ENCODE measurements around the gene ENPP3.
A peak's percentile ranks its signal among the peaks of the same experiment; 100 is the strongest.

ENPP3 gene

GRCh38 chr6:131652472-131652871 lies 15.4 kb downstream of the ENPP3 start:
- H3K4me1 ChIP-seq = peaks cover 6% of the 10 kb centered on the region
- in situ Hi-C loops (cut with MboI; ENCODE audit: low sequenced_read_pairs) = no loop called here
- H3K9me3 ChIP-seq = no peaks in the 10 kb centered on the region
- no peak for DNase-seq (ENCODE audit: low spot score in 2 of 2)
- 0 out of 2 replicates have a peak, but pooled peaks cover 3% of the 10 kb centered on the region for H3K27me3 ChIP-seq (ENCODE audit: low read depth)
- no peaks in the 10 kb centered on the region for H3K36me3 ChIP-seq (replicated peaks)
- H3K4me3 ChIP-seq = no peak overlapping the region

- DNase-seq (ENCODE audit: low spot score in 2 of 2) = no peak
- Histone ChIP-seq H3K4me3 (no peak overlapping the region), H3K4me1 (peaks cover 6% of the 10 kb centered on the region), H3K36me3 (replicated peaks) (no peaks in the 10 kb centered on the region), H3K9me3 (no peaks in the 10 kb centered on the region), H3K27me3 (ENCODE audit: low read depth) (no peaks in the 10 kb centered on the region)
- in situ Hi-C loops (cut with MboI; ENCODE audit: low sequenced_read_pairs) = no loop called here
Observed at GRCh38 chr6:131654326-131654725, 17.2 kb downstream of the ENPP3 start.

- Histone ChIP-seq H3K36me3 (replicated peaks) (no peaks in the 10 kb centered on the region), H3K9me3 (no peaks in the 10 kb centered on the region), H3K4me3 (no peak overlapping the region), H3K27me3 (ENCODE audit: low read depth) (no peaks in the 10 kb centered on the region), H3K4me1 (peaks cover 6% of the 10 kb centered on the region)
- in situ Hi-C loops (cut with MboI; ENCODE audit: low sequenced_read_pairs) = no loop called here
- DNase-seq (ENCODE audit: low spot score in 2 of 2) = no peak
Observed at GRCh38 chr6:131655387-131655786, 18.3 kb downstream of the ENPP3 start.

- H3K27me3 ChIP-seq (ENCODE audit: low read depth) = no peaks in the 10 kb centered on the region
- in situ Hi-C loops (cut with MboI; ENCODE audit: low sequenced_read_pairs) = no loop called here
Observed at GRCh38 chr6:131655951-131656350, 18.8 kb downstream of the ENPP3 start.

DNA sequence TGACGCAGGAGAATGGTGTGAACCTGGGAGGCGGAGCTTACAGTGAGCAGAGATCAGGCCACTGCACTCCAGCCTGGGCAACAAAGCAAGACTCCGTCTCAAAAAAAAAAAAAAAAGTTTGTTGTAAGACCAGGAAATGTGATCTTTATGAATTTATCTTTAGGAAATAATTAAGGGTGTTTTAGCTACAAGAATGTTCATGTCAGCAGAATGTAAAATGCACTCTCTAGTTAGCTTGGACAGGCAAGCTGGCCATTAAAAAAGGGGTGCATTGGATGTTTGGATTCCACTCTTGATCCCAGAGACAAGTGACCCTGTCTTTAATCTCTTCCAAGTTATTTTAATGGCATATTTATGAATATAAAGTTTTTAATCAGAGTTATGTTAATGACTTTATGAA lies 19.6 kb downstream of the ENPP3 start:
- no peaks in the 10 kb centered on the region for H3K36me3 ChIP-seq (replicated peaks)
- in situ Hi-C loops (cut with MboI; ENCODE audit: low sequenced_read_pairs) = no loop called here
- H3K4me3 ChIP-seq = no peak overlapping the region
- H3K27me3 ChIP-seq (ENCODE audit: low read depth) = no peaks in the 10 kb centered on the region
- no peaks in the 10 kb centered on the region for H3K9me3 ChIP-seq
- H3K4me1 ChIP-seq = peaks cover 4% of the 10 kb centered on the region
- no peak for DNase-seq (ENCODE audit: low spot score in 2 of 2)

More at GRCh38 chr6:131655951-131656350, 18.8 kb downstream of the ENPP3 start:
- DNase-seq (ENCODE audit: low spot score in 2 of 2) = no peak
- Histone ChIP-seq H3K36me3 (replicated peaks) (no peaks in the 10 kb centered on the region), H3K9me3 (no peaks in the 10 kb centered on the region), H3K4me1 (peaks cover 6% of the 10 kb centered on the region), H3K4me3 (no peak overlapping the region)

DNA sequence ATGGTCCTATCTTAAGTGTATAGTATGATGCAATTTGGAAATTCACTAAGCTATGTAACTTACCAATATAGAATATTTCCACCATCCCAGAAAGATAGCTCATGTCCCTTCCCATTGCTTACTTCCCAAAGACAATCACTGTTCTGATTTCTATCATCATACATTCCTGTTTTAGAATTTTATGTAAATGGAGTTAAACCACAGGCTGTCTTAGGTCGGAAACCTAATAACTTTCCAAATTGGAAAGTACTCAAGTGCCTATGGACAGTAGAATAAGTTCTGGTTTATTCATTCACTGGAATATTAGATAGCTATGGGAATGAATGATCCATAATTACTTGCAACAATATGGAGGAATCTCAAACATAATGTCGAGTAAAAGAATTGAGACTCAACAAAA lies 20.1 kb downstream of the ENPP3 start:
- no peak for DNase-seq (ENCODE audit: low spot score in 2 of 2)
- in situ Hi-C loops (cut with MboI; ENCODE audit: low sequenced_read_pairs) = no loop called here
- H3K36me3 ChIP-seq (replicated peaks) = no peaks in the 10 kb centered on the region

DNA sequence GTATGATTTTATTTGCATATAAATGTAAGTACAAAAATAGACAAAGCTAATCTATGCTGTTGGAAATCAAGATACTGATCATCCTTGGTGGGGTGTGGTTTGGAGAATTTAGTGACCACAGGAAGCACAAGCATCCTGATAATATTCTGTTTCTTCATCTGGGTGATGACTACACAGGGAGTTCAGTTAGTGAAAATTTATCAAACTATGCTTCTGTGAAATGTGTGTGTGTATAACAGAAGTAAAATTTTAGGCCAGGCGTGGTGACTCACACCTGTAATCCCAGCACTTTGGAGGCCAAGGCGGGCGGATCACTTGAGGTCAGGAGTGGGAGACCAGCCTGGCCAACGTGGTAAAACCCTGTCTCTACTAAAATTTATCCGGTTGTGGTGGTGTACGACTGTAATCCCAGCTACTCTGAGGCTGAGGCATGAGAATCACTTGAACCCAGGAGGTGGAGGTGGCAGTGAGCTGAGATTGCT lies 20.6 kb downstream of the ENPP3 start:
- Histone ChIP-seq H3K9me3 (no peaks in the 10 kb centered on the region), H3K27me3 (ENCODE audit: low read depth) (no peaks in the 10 kb centered on the region), H3K4me1 (peaks cover under 1% of the 10 kb centered on the region; the same call in 1 of the 2 replicates), H3K4me3 (no peak overlapping the region), H3K36me3 (replicated peaks) (no peaks in the 10 kb centered on the region)
- no peak for DNase-seq (ENCODE audit: low spot score in 2 of 2)
- in situ Hi-C loops (cut with MboI; ENCODE audit: low sequenced_read_pairs) = no loop called here

More for the DNA sequence above, 20.1 kb downstream of the ENPP3 start:
- Histone ChIP-seq H3K9me3 (no peaks in the 10 kb centered on the region), H3K27me3 (ENCODE audit: low read depth) (no peaks in the 10 kb centered on the region), H3K4me3 (no peak overlapping the region), H3K4me1 (peaks cover 4% of the 10 kb centered on the region)

DNA sequence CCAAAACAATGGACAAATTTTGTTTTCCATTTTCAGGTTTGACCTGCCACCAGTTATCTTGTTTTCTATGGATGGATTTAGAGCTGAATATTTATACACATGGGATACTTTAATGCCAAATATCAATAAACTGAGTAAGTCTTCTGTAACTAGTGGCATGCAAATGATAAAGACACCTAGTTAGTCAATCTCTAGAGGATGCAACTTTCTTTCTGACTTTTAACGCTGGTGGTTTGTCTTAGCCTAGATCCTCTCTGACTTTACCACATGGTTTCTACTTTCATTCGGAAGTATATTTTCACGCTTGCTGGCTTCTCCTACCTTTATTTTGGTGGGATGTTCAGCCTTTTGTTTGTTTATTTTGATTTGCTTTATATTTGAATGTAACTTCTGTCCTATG lies 21.2 kb downstream of the ENPP3 start:
- no peaks in the 10 kb centered on the region for H3K27me3 ChIP-seq (ENCODE audit: low read depth)
- in situ Hi-C loops (cut with MboI; ENCODE audit: low sequenced_read_pairs) = no loop called here
- no peaks in the 10 kb centered on the region for H3K36me3 ChIP-seq (replicated peaks)
- H3K4me1 ChIP-seq = no peaks in the 10 kb centered on the region
- H3K4me3 ChIP-seq = no peak overlapping the region
- no peak for DNase-seq (ENCODE audit: low spot score in 2 of 2)
- H3K9me3 ChIP-seq = no peaks in the 10 kb centered on the region

DNA sequence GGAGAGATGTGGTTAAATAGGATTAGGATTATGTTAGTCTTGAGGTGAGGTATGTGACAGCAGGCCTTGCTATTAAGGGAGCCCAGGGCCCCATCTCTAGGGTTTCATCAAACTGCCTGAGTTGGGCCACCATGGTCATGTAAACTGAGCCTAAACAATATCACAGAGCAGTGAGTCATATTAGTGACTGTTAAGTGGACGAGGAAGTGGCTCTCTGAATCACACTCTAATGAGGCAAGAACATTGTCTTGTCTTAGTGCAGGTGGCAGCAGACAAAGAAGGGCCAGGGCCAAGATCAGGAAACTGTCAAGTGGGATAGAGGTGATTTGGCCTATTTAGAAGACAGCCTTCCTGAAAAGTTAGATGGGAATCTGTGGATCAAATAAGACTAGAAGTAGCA lies 23.1 kb downstream of the ENPP3 start:
- H3K4me3 ChIP-seq = no peak overlapping the region
- H3K36me3 ChIP-seq (replicated peaks) = no peaks in the 10 kb centered on the region
- in situ Hi-C loops (cut with MboI; ENCODE audit: low sequenced_read_pairs) = no loop called here
- DNase-seq (ENCODE audit: low spot score in 2 of 2) = no peak
- no peaks in the 10 kb centered on the region for H3K9me3 ChIP-seq
- no peaks in the 10 kb centered on the region for H3K27me3 ChIP-seq (ENCODE audit: low read depth)
- no peaks in the 10 kb centered on the region for H3K4me1 ChIP-seq

DNA sequence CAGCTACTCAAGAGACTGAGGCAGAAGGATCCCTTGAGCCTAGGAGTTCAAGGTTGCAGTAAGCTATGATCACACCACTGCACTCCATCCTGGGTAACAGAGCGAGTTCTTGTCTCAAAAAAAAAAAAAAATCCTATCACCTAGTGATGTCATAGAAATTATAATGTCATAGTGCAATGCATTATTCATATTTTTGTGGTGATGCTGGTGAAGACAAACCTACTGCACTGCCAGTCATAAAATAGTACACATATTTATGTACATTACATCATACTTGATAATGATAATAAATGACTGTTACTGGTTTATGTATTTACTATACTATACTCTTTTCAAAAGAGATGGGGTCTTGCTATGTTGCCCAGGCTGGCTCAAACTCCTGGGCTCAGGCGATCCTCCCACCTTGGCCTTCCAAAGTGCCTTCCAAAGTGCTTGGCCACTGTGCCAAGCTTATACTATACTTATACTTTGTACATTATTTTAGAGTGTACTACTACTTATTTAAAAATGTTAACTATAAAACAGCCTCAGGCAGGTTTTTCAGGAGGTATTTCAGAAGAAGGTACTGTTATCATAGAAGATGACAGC lies 26.6 kb downstream of the ENPP3 start:
- H3K27me3 ChIP-seq (ENCODE audit: low read depth) = no peaks in the 10 kb centered on the region
- DNase-seq (ENCODE audit: low spot score in 2 of 2) = no peak
- no peaks in the 10 kb centered on the region for H3K4me1 ChIP-seq
- H3K4me3 ChIP-seq = no peak overlapping the region
- no peaks in the 10 kb centered on the region for H3K36me3 ChIP-seq (replicated peaks)
- no peaks in the 10 kb centered on the region for H3K9me3 ChIP-seq
- in situ Hi-C loops (cut with MboI; ENCODE audit: low sequenced_read_pairs) = no loop called here

DNA sequence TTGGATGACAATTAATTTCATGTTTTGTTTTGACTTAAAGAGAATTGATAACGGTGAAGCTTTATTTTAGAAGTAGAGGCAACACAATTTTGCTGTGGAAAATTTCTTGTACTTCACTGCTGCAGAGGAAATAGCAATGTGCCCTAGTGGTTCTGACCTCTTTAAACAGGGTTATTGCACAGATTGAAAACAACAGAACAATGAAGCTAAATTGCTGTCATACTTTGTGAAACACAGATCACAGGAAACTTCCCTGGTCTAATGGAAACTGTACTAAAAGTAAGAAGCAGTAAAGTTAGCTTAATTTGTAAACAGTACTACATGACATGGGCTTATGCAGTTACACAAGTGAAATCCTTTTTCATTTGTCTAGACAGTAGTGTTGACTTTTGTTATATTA lies 32.8 kb downstream of the ENPP3 start:
- in situ Hi-C loops (cut with MboI; ENCODE audit: low sequenced_read_pairs) = no loop called here
- no peak overlapping the region for H3K4me3 ChIP-seq
- no peaks in the 10 kb centered on the region for H3K4me1 ChIP-seq
- DNase-seq (ENCODE audit: low spot score in 2 of 2) = no peak
- H3K36me3 ChIP-seq (replicated peaks) = no peaks in the 10 kb centered on the region
- H3K9me3 ChIP-seq = no peaks in the 10 kb centered on the region
- H3K27me3 ChIP-seq (ENCODE audit: low read depth) = no peaks in the 10 kb centered on the region; the same call in 1 of the 2 replicates

DNA sequence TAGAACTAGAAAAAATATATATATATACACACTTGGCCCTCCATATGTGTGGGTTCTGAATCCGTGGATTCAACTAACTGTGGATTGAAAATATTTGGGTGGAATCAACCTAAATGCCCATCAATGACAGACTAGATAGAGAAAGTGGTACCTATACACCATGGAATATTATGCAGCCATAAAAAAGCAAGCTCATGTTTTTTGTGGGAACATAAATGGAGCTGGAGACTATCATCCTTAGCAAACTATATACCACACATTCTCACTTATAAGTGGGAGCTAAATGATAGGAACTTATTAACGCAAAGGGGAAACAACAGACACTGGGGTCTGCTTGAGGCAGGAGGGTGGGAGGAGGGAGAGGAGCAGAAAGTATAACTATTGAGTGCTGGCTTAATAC lies 36.1 kb downstream of the ENPP3 start:
- in situ Hi-C loops (cut with MboI; ENCODE audit: low sequenced_read_pairs) = no loop called here
- Histone ChIP-seq H3K4me1 (peaks cover 3% of the 10 kb centered on the region; the same call in 1 of the 2 replicates), H3K9me3 (no peaks in the 10 kb centered on the region)

DNA sequence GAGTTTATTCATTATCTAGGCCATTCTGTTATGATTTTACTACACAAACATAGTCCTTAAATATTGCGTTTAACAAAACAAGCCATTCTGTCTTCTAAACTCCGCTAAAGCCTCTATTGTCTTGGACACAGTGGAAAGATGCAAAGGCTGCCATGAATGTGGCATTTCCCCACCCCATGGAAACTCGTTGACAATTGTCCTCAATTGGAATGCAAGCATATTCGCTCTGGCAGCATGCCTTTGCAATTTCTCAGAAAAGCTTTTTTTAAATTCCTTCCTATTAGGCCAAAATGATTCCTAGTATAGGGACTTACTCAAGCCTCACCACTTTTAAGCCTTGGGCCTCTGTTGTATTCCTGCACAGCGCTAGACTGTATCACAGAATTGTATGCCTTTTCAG lies 41.3 kb downstream of the ENPP3 start:
- in situ Hi-C loops (cut with MboI; ENCODE audit: low sequenced_read_pairs) = loop anchor here (25.0 kb wide), 2 partner anchors 484 to 584 kb away; no protein-coding TSS in a partner anchor
- H3K4me3 ChIP-seq = no peak overlapping the region
- no peaks in the 10 kb centered on the region for H3K36me3 ChIP-seq (replicated peaks)
- H3K9me3 ChIP-seq = no peaks in the 10 kb centered on the region
- H3K27me3 ChIP-seq (ENCODE audit: low read depth) = peaks cover 14% of the 10 kb centered on the region
- DNase-seq (ENCODE audit: low spot score in 2 of 2) = peak; percentile 73 to 93
- peaks cover 5% of the 10 kb centered on the region; the same call in 1 of the 2 replicates for H3K4me1 ChIP-seq

More for the DNA sequence above, 36.1 kb downstream of the ENPP3 start:
- Histone ChIP-seq H3K4me3 (no peak overlapping the region), H3K36me3 (replicated peaks) (no peaks in the 10 kb centered on the region), H3K27me3 (ENCODE audit: low read depth) (peaks cover 7% of the 10 kb centered on the region)
- no peak for DNase-seq (ENCODE audit: low spot score in 2 of 2)

- in situ Hi-C loops (cut with MboI; ENCODE audit: low sequenced_read_pairs) = loop anchor here (25.0 kb wide), 2 partner anchors 481 to 581 kb away; no protein-coding TSS in a partner anchor
- DNase-seq (ENCODE audit: low spot score in 2 of 2) = no peak
Observed at GRCh38 chr6:131680868-131681267, 43.8 kb downstream of the ENPP3 start.

More at GRCh38 chr6:131680868-131681267, 43.8 kb downstream of the ENPP3 start:
- no peaks in the 10 kb centered on the region for H3K36me3 ChIP-seq (replicated peaks)
- no peaks in the 10 kb centered on the region for H3K9me3 ChIP-seq
- peaks cover 11% of the 10 kb centered on the region; the same call in 1 of the 2 replicates for H3K27me3 ChIP-seq (ENCODE audit: low read depth)
- no peak overlapping the region for H3K4me3 ChIP-seq
- peaks cover 5% of the 10 kb centered on the region; the same call in 1 of the 2 replicates for H3K4me1 ChIP-seq

All from HAP-1 (cell line).